ENCODE results near the gene NFAT5. TPM values are rescaled to one million over a fixed set of nuclear protein-coding genes. Genes with fewer than 3 reads are reported as not detected.

The NFAT5 gene
- total and polyA plus RNA-seq, 9 donors: 8.2 to 47.9 (median 37.0) TPM

DNA sequence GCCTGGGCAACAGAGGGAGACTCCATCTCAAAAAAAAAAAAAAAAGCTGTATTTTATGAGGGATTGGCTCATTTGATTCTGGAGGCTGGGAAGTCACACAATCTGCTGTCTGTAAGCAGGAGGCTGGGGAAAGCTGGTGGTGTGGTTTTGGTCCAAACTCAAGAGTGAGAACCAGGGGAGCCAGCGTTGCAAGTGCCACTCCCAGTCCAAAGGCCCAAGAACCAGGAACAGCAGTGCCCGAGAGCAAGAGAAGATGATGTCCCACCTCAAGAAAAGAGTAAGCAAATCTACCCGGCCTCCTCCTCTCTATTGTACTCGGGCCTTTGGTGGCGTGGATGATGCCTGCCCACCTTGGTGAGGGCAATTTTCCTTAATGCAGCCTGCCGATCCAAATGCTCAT lies 166.3 kb downstream of the NFAT5 start:
- no peak for DNase-seq
- H3K4me3 ChIP-seq: no peak overlapping the region
- H3K4me1 ChIP-seq (ENCODE audit: insufficient read depth): peaks cover 2% of the 10 kb centered on the region
- 92 to 93% (median 93%) methylated on average over 6 of the region's 6 CpGs for WGBS, 3 donors
- no peak for TF ChIP-seq EP300 (IDR thresholded peaks at IDR 0.05)
- TF ChIP-seq CTCF (IDR thresholded peaks at IDR 0.05): no peak
- no peak for TF ChIP-seq POLR2A (IDR thresholded peaks at IDR 0.05)
- H3K27me3 ChIP-seq: no peaks in the 10 kb centered on the region
- intact Hi-C loops (cut with DNase I): no loop called here
- H3K9me3 ChIP-seq: no peaks in the 10 kb centered on the region
- no peaks in the 10 kb centered on the region for H3K36me3 ChIP-seq
- no peak overlapping the region for H3K27ac ChIP-seq

DNA sequence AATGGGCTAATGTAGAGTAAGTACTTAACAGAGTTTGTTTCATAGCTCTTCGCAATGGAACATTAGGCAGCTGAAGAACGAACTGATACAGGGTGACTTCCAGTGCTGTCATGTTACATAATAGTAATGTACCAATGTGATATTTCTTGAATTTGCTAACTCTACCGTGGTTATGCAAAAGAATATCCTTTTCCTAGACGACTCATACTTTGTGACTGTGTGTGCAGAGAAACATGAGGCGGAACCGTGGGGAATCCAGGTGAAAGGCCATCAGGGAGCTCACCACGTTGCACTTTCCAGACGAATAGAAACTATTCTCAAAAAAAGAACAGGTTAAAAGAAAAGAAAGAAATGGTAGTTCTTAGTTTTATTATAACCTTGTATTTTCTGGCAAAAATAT lies 175.8 kb downstream of the NFAT5 start:
- Histone ChIP-seq H3K4me1 (ENCODE audit: insufficient read depth) (no peaks in the 10 kb centered on the region), H3K27me3 (no peaks in the 10 kb centered on the region), H3K27ac (no peak overlapping the region), H3K4me3 (no peak overlapping the region), H3K36me3 (no peaks in the 10 kb centered on the region), H3K9me3 (no peaks in the 10 kb centered on the region)
- DNase-seq: no peak
- intact Hi-C loops (cut with DNase I): no loop called here
- WGBS, 3 donors: 26 to 45% (median 29%) methylated on average over 8 of the region's 8 CpGs
- TF ChIP-seq CTCF (IDR thresholded peaks at IDR 0.05): no peak
- no peak for TF ChIP-seq EP300 (IDR thresholded peaks at IDR 0.05)
- TF ChIP-seq POLR2A (IDR thresholded peaks at IDR 0.05): no peak

- no peaks in the 10 kb centered on the region for H3K9me3 ChIP-seq
- H3K27me3 ChIP-seq: no peaks in the 10 kb centered on the region
- intact Hi-C loops (cut with DNase I): no loop called here
- TF ChIP-seq POLR2A (IDR thresholded peaks at IDR 0.05) (no peak), CTCF (IDR thresholded peaks at IDR 0.05) (no peak), EP300 (IDR thresholded peaks at IDR 0.05) (no peak)
- no peaks in the 10 kb centered on the region for H3K36me3 ChIP-seq
- WGBS, 3 donors: 71 to 76% (median 72%) methylated on average over 41 of the region's 41 CpGs
- H3K4me3 ChIP-seq: no peak overlapping the region
- H3K4me1 ChIP-seq (ENCODE audit: insufficient read depth): no peaks in the 10 kb centered on the region
- H3K27ac ChIP-seq: no peak overlapping the region
- DNase-seq: peak; percentile 74 to 88 (median 82)
Observed at GRCh38 chr16:69741951-69742904, 176.5 kb downstream of the NFAT5 start.

- no peak overlapping the region for H3K4me3 ChIP-seq
- no peak overlapping the region for H3K27ac ChIP-seq
- no peak for TF ChIP-seq CTCF (IDR thresholded peaks at IDR 0.05)
- TF ChIP-seq POLR2A (IDR thresholded peaks at IDR 0.05): no peak
- TF ChIP-seq EP300 (IDR thresholded peaks at IDR 0.05): no peak
- no peaks in the 10 kb centered on the region for H3K9me3 ChIP-seq
- intact Hi-C loops (cut with DNase I): no loop called here
- no peaks in the 10 kb centered on the region for H3K4me1 ChIP-seq (ENCODE audit: insufficient read depth)
- DNase-seq: no peak
- 91 to 92% (median 92%) methylated on average over 35 of the region's 35 CpGs for WGBS, 3 donors
- no peaks in the 10 kb centered on the region for H3K27me3 ChIP-seq
- no peaks in the 10 kb centered on the region for H3K36me3 ChIP-seq
Observed at GRCh38 chr16:69744363-69745231, 178.8 kb downstream of the NFAT5 start.

All from ovary (tissue), 9 donors.